Measurements from ENCODE around the gene M1AP. TPM values are rescaled to one million over a fixed set of nuclear protein-coding genes. Genes with fewer than 3 reads are reported as not detected.

Gene M1AP
- total RNA-seq (2021; fragmentation: NEBNext Ultra II Directional; extraction: Animal tissue kit (Norgen Biotek cat#: 25700)): 4.8 and 5.1 TPM in 2 replicates
- polyA plus RNA-seq (2011; rRNA removed): 4.8 and 6.6 TPM in 2 replicates
- polyA plus RNA-seq (2011; cell fraction: cytosol; rRNA removed): 5.1 TPM
- 6.2 TPM for polyA plus RNA-seq (2011; cell fraction: nucleus; rRNA removed)
- polyA plus RNA-seq (2012, experiment 1 of 2): 4.2 to 8.5 TPM (median 6.2 TPM) in 4 replicates
- polyA plus RNA-seq (2012, experiment 2 of 2): 3.5 TPM
- polyA plus RNA-seq (2013, experiment 1 of 2): 4.4 TPM
- polyA plus RNA-seq (2013, experiment 2 of 2): 4.0 TPM
- polyA minus RNA-seq (2011; rRNA and poly(A)+ RNA removed): 14.7 and 19.7 TPM in 2 replicates
- 3.5 TPM for polyA minus RNA-seq (2011; cell fraction: cytosol; rRNA and poly(A)+ RNA removed)
- polyA minus RNA-seq (2011; cell fraction: nucleus; rRNA and poly(A)+ RNA removed): 17.6 TPM
- long read RNA-seq, experiment 1, partial matches to known transcripts: 1 of 2 reads
- long read RNA-seq, experiment 1, other reads (novel, unspliced or antisense): 1 of 2 reads
- long read RNA-seq, experiment 2, partial matches to known transcripts: 1 of 1 reads
- long read RNA-seq, experiment 2, other reads (novel, unspliced or antisense): 0 of 1 reads

GRCh38 chr2:74648009-74648443, at the start of gene M1AP:
M1AP (minus strand) TSS chr2:74648330; CDS start chr2:74640275, 8,055 bp downstream.
- DNase-seq (ENCODE audit: low read depth in 1 of 2, low spot score in 2 of 2) (peak; percentile 27 to 86), FAIRE-seq (no peak)
- no peak within 1 kb of the TSS for H3K56ac ChIP-seq (replicated peaks; ENCODE audit: insufficient read length, low read depth, low read length)
- H3K14ac ChIP-seq (ENCODE audit: insufficient read length): no peak within 1 kb of the TSS
- H3K23ac ChIP-seq (ENCODE audit: insufficient read length): no peak within 1 kb of the TSS
- ChIA-PET POLR2A (ENCODE audit: partially characterized antibody) (interaction anchor here (1.4 to 1.7 kb wide), 2 partner anchors 17 to 187 kb away, joined by 3 to 4 read pairs; partner anchors contain the start of gene HK2), CTCF (ENCODE audit: partially characterized antibody) (interaction anchor here (0.7 to 2.5 kb wide), 10 partner anchors 8 to 190 kb away, joined by 3 to 8 read pairs (median 3); partner anchors contain the start of gene WBP1)
- H4K8ac ChIP-seq (ENCODE audit: extremely low read depth, insufficient read depth, low read length): peak within 1 kb of the TSS; percentile 28
- H3K4me3 ChIP-seq (ENCODE audit: extremely low read depth in 1 of 4, insufficient read depth in 2 of 4, low read depth in 3 of 4, low read length in 4 of 4): peak within 1 kb of the TSS; percentile 43 to 60 (median 54)
- peaks cover 0 to 7% (median 1%) of the 10 kb centered on the region in 4 experiments; a peak in 4 of 7 replicates for H3K27me3 ChIP-seq (replicated peaks in 1 of 4; ENCODE audit: control insufficient read depth in 3 of 4, extremely low read depth in 1 of 4, insufficient read depth in 3 of 4, low read length in 3 of 4)
- no peak within 1 kb of the TSS for H2BK120ac ChIP-seq (replicated peaks; ENCODE audit: low read depth, low read length)
- peak within 1 kb of the TSS; percentile 78; the same call in 1 of the 2 replicates for H2BK5ac ChIP-seq (ENCODE audit: low read depth, low read length)
- H3K79me1 ChIP-seq (ENCODE audit: low read depth, low read length): no peaks in the 10 kb centered on the region
- H3K27ac ChIP-seq (ENCODE audit: low read depth, low read length): no peak within 1 kb of the TSS
- H4K91ac ChIP-seq (replicated peaks; ENCODE audit: insufficient read length, low read length): no peak within 1 kb of the TSS
- H3K9ac ChIP-seq (replicated peaks in 1 of 4; ENCODE audit: extremely low read depth in 1 of 4, low read depth in 3 of 4, low read length in 3 of 4): no peak within 1 kb of the TSS
- H2BK12ac ChIP-seq (ENCODE audit: low read depth, low read length): 0 out of 2 replicates have a peak within 1 kb of the TSS, but pooled peaks have one; percentile 28
- H4K5ac ChIP-seq (ENCODE audit: insufficient read length, low read depth, low read length): peak within 1 kb of the TSS; percentile 31
- no peaks in the 10 kb centered on the region for H4K20me1 ChIP-seq (replicated peaks in 1 of 2; ENCODE audit: control insufficient read depth in 1 of 2, insufficient read depth in 2 of 2, low read length in 2 of 2)
- H3K36me3 ChIP-seq (ENCODE audit: control insufficient read depth in 2 of 4, insufficient read depth in 4 of 4, low read length in 3 of 4): no peaks in the 10 kb centered on the region
- H3K4me1 ChIP-seq (replicated peaks in 1 of 4; ENCODE audit: control insufficient read depth in 3 of 4, insufficient read depth in 4 of 4, low read length in 3 of 4): peaks cover 0 to 4% (median 0%) of the 10 kb centered on the region in 4 experiments; a peak in 2 of 7 replicates
- WGBS, 2 experiments (ENCODE audit: extremely low coverage in 1 of 2, insufficient coverage in 1 of 2, insufficient read length in 1 of 2, insufficient replicate concordance in 2 of 2, low coverage in 1 of 2, low lambda C conversion rate in 2 of 2, missing lambda C conversion rate in 1 of 2): 5% methylated on average over 36 of the region's 45 CpGs; no CpG with 5 or more reads in 1 of the 2 experiments
- H2AFZ ChIP-seq (ENCODE audit: low read length): peak within 1 kb of the TSS; percentile 22; the same call in 1 of the 2 replicates
- H2BK15ac ChIP-seq (ENCODE audit: low read length): no peak within 1 kb of the TSS
- H3K4me2 ChIP-seq (ENCODE audit: insufficient read depth in 1 of 2, low read depth in 2 of 2, low read length in 2 of 2): peak within 1 kb of the TSS; percentile 38 to 89
- H3K9me3 ChIP-seq (ENCODE audit: insufficient read depth in 2 of 2, low read depth in 1 of 2, low read length in 1 of 2): no peaks in the 10 kb centered on the region
- H3K4ac ChIP-seq (replicated peaks; ENCODE audit: insufficient read length, low read depth, low read length): no peak within 1 kb of the TSS
- no peak within 1 kb of the TSS for H2AK5ac ChIP-seq (ENCODE audit: low read depth, low read length)
- no peaks in the 10 kb centered on the region; the same call in 1 of the 2 replicates for H3K23me2 ChIP-seq (ENCODE audit: low read depth, low read length)
- H2BK20ac ChIP-seq (ENCODE audit: low read length): no peak within 1 kb of the TSS
- no peaks in the 10 kb centered on the region for H3K79me2 ChIP-seq (ENCODE audit: control insufficient read depth in 1 of 2, insufficient read depth in 2 of 2, low read length in 2 of 2)
- peak within 1 kb of the TSS; percentile 95 for H3K18ac ChIP-seq (ENCODE audit: extremely low read depth, low read length)
- TF ChIP-seq PHF8 (conservative IDR thresholded peaks at IDR 0.05; ENCODE audit: low read depth, low read length) (peak; percentile 56), FOSL1 (IDR thresholded peaks at IDR 0.05; ENCODE audit: insufficient read depth, low read depth, low read length) (no peak), RBBP5 (IDR thresholded peaks at IDR 0.05; ENCODE audit: borderline replicate concordance, low read depth, low read length) (peak; percentile 88; the same call in 1 of the 2 replicates), SP1 (IDR thresholded peaks at IDR 0.05; ENCODE audit: low read depth, low read length) (no peak), TAF7 (optimal IDR thresholded peaks at IDR 0.05; ENCODE audit: borderline replicate concordance, low read depth, low read length) (peak; percentile 33)
- TF ChIP-seq, protein P1, sequence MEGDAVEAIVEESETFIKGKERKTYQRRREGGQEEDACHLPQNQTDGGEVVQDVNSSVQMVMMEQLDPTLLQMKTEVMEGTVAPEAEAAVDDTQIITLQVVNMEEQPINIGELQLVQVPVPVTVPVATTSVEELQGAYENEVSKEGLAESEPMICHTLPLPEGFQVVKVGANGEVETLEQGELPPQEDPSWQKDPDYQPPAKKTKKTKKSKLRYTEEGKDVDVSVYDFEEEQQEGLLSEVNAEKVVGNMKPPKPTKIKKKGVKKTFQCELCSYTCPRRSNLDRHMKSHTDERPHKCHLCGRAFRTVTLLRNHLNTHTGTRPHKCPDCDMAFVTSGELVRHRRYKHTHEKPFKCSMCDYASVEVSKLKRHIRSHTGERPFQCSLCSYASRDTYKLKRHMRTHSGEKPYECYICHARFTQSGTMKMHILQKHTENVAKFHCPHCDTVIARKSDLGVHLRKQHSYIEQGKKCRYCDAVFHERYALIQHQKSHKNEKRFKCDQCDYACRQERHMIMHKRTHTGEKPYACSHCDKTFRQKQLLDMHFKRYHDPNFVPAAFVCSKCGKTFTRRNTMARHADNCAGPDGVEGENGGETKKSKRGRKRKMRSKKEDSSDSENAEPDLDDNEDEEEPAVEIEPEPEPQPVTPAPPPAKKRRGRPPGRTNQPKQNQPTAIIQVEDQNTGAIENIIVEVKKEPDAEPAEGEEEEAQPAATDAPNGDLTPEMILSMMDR (IDR thresholded peaks at IDR 0.05; ENCODE audit: control extremely low read depth in 1 of 3, insufficient read depth in 1 of 3, low read depth in 1 of 3, low read length in 3 of 3): peak; percentile 62 to 67 (median 65)
